ENCODE results near the gene RICTOR.

GRCh38 chr5:38979535-38979934 is 94.7 kb downstream of the RICTOR start:
- TF ChIP-seq TARDBP (IDR thresholded peaks at IDR 0.05) (no peak), PKNOX1 (IDR thresholded peaks at IDR 0.05) (no peak), ZNF384 (IDR thresholded peaks at IDR 0.05) (no peak), FOXM1 (IDR thresholded peaks at IDR 0.05; ENCODE audit: borderline replicate concordance) (no peak), LEF1 (IDR thresholded peaks at IDR 0.05; ENCODE audit: borderline replicate concordance) (no peak), FOXK2 (IDR thresholded peaks at IDR 0.05) (no peak)

Data from HEK293T (cell line).